ENCODE measurements around the gene VWA5A.

GRCh38 chr11:124093330-124093729 lies 21.9 kb upstream of the VWA5A start:
- no peak for TF ChIP-seq CTCF (IDR thresholded peaks at IDR 0.05 in 2 of 3, conservative IDR thresholded peaks at IDR 0.05 in 1 of 3; ENCODE audit: control insufficient read depth in 2 of 3, extremely low read depth in 1 of 3, insufficient read depth in 1 of 3, low read depth in 3 of 3, low read length in 3 of 3)
- TF ChIP-seq NBN (IDR thresholded peaks at IDR 0.05) = no peak
- TF ChIP-seq SMC3 (IDR thresholded peaks at IDR 0.05; ENCODE audit: borderline replicate concordance, low read length) = no peak
- no peak for TF ChIP-seq POLR2AphosphoS5 (IDR thresholded peaks at IDR 0.05; ENCODE audit: low read length)
- TF ChIP-seq POLR2A (IDR thresholded peaks at IDR 0.05; ENCODE audit: low read depth, low read length) = no peak
- no peak for TF ChIP-seq EZH2 (IDR thresholded peaks at IDR 0.05; ENCODE audit: borderline replicate concordance, control insufficient read depth, low read depth, low read length)
- no peak for TF ChIP-seq TBL1XR1 (IDR thresholded peaks at IDR 0.05; ENCODE audit: low read depth, low read length)
- no peak for TF ChIP-seq ZBTB33 (IDR thresholded peaks at IDR 0.05)
- no peak for TF ChIP-seq ZZZ3 (IDR thresholded peaks at IDR 0.05; ENCODE audit: control insufficient read depth, insufficient read length, low read depth)
- TF ChIP-seq HDGF (IDR thresholded peaks at IDR 0.05) = no peak
